Right forelimb (tissue), 1 donor: Measurements from ENCODE around the gene MAP3K12.
"Not testable (repeated sequence)": the region's sequence is repeated elsewhere in the genome, so short reads cannot be mapped to it uniquely, and the experiment has no call there.

Source experiments
- DNase-seq: peaks from one replicate; pipeline ENCODE4 v3.0.0-alpha.2; 2018

The MAP3K12 gene

GRCh38 chr12:53499266-53500141 is at the start of gene MAP3K12:
MAP3K12 (minus strand) TSS chr12:53499458; CDS start chr12:53487391, 12,067 bp downstream.
- DNase-seq, result peak; percentile 83

DNA sequence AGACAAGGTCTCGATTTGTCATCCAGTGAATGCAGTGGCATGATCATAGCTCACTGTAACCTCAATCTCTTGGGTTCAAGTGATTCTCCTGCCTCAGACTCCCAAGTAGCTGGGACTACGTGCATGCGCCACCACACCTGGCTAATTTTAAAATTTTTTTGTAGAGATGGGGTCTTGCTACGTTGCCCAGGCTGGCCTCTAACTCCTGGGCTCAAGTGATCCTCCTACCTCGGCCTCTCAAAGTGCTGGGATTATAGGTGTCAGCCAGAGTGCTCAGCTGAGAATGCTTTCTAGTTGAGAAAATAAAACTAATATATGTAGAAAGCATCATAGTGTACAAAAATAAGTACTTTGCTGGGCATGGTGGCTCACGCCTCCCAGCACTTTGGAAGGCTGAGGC is 49.1 kb upstream of the MAP3K12 start:
- DNase-seq, result not testable (repeated sequence)

- DNase-seq, result peak; percentile 64
Observed at GRCh38 chr12:53543539-53543938, 44.3 kb upstream of the MAP3K12 start.

GRCh38 chr12:53539526-53539925 is 40.3 kb upstream of the MAP3K12 start:
- no peak for DNase-seq

DNA sequence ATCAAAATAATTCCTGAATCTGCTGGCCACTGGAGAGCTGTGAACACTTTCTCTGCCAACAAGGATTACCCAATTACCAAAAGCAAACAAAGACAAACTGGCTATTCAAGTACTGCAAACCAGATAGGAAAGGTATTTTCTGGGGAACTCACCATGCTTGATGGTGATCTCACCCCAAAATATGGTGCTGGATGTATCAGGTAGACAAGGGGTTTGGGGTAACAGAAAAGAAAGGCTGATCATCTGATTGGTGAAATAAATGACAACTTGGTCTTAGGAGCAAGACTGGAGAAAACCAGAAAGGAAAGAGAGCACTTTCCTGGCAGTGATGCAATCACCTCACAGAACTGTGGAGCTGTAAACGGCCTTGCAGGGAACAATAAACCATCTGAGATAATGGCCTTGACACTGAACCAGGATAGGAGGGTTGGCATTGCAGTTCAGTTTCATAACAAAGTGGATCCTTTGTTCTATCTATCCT is 39.0 kb upstream of the MAP3K12 start:
- DNase-seq, result no peak

DNA sequence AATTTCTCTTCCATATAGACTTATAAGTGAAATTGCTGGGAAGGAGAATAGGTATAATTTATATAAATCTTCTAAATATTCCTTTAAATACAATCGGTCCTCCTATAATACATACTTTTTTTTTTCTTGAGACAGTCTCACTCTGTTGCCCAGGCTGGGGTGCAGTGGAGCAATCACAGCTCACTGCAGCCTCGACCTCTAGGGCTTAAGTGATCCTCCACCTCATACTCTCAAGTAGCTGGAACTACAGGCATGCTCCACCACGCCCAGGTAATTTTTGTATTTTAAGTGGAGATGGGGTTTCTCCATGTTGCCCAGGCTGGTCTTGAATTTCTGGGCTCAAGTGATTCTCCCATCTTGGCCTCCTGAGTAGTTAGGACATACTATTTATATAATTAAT is 37.7 kb upstream of the MAP3K12 start:
- no peak for DNase-seq

DNA sequence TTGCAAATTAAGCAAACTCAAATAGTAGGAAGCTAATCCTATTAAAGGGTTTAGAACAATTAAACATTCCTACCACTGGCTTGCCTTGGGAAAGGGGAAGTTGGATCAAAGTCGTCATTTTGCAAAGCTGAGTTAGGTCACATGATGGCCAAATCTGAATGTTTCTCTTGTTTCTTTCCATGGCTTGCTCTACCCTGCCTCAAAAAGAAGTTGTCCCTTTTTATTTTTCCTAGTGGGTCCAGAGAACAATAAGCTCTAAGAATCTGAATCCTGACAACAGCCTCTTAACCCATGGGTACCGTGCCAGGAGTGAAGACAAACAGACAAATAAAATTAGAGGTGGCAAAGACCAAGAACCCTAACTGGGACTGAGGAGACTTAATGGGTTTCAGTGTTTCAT is 34.2 kb upstream of the MAP3K12 start:
- no peak for DNase-seq

DNA sequence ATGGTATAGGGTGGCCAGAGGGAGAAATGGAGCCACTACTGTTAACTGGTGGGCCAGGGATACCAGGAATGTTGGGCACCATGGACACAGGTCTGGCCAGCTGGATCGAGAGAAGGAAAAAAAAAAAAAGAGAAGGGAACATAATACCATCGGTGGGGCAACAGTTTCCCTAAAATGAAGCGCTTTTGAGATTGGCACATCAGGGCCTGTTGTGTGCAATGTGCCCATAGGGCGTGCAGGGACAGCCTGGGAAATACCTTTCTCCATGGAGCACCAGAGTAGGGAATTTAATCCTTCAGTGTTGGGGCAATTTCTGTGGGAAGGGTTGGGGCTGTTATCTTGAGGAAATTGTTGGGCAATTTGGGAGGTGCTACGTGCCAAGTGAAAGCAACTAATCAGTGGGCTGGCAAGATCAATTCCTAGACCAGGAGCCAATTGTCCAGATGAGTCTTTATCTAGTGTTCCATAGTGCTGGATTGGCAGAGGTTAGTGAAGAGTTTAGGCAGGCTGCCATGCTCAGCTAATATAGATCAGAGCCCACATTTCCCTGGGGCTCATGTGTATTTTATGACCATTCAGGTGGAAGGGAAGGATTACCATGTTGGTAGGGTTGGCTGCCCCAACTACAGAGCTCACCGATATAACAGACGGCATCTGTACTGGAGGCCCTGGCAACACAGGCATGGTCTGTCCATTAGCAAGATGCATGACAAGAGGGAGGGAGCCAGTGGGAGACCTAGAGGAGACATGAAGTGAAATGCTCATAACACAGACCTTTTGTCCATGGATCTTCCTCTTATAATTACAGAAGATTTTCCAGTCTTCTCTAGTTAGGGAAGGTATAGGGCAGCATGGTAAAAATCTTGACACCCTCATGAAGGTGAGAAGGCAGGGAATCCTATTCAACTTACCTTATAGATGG is 33.5 kb upstream of the MAP3K12 start:
- DNase-seq, result no peak

- no peak for DNase-seq
Observed at GRCh38 chr12:53532021-53532420, 32.8 kb upstream of the MAP3K12 start.

GRCh38 chr12:53530920-53531319 is 31.7 kb upstream of the MAP3K12 start:
- no peak for DNase-seq

GRCh38 chr12:53530061-53530460 is 30.8 kb upstream of the MAP3K12 start:
- DNase-seq, result no peak

DNA sequence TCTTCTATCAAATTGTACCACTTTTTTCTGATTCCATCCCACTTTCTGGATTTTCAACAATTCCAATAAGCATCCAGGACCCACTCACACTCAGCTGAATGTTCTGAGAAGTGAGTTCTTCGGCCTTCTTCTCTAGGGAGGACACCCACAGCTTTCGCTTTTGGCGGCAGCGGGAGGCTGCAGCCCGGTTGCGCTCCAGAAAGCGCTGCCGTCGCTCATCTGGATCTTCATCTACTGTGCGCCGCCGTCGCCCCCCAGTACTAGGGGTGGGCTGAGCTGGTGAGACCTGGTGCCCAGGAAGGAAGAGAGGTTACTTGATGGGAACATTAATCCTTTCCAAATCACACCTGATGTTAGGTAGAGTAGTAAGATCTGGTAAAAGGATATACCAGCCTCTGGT is 25.2 kb upstream of the MAP3K12 start:
- no peak for DNase-seq

DNA sequence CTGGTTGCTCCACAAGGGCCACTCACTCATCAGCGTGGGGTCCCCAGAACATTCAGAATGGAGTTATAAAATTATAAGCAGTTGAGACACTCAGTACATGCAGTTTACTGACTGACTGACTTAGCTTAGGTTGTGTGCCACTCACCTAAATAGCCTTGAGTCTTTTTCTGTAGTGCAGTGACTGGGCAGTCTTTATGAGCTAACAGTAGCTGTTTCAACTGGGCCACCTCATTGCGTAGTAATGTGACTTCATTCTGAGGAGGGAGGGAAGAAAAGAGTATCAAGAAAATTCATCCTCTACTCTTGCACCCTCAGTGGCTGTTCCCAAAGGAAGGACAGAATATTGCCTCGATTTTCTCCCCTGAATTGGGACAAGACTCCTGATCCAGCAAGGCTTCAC is 23.9 kb upstream of the MAP3K12 start:
- no peak for DNase-seq

GRCh38 chr12:53518381-53518780 is 19.1 kb upstream of the MAP3K12 start:
- no peak for DNase-seq

DNA sequence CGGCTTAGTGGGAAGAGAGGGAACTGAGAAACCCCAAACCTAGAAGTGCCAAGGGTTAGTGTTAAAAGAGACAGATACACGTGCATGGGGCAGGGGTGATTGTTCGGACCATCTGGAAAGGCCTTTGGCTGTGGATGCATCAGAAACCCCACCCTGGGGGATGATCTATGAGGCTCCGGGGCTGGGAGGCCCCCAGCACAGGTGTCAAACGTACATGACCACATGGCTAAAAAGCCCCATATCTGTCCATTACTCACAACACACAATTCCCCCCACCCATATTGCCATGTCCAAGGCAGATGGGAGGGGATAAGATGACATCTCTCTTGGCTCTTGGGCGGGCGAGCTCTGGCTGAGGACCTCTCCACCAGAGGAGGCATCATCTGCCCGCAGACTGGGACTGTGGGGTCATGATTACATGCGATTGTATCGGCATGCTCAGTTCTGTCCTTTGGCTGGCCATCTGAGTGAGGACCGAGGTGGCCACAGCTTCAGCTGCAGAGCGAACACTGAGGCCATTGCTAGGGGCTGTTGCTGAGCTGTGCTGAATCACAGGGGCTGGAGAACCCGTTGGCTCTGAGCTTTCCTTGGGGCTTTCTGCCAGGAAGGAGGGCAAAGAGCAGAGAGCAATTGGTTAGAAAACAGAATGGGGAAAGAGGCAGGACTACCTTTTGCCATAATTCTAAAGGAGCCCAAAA is 17.6 kb upstream of the MAP3K12 start:
- no peak for DNase-seq

GRCh38 chr12:53515291-53515680 is 16.0 kb upstream of the MAP3K12 start:
- no peak for DNase-seq

DNA sequence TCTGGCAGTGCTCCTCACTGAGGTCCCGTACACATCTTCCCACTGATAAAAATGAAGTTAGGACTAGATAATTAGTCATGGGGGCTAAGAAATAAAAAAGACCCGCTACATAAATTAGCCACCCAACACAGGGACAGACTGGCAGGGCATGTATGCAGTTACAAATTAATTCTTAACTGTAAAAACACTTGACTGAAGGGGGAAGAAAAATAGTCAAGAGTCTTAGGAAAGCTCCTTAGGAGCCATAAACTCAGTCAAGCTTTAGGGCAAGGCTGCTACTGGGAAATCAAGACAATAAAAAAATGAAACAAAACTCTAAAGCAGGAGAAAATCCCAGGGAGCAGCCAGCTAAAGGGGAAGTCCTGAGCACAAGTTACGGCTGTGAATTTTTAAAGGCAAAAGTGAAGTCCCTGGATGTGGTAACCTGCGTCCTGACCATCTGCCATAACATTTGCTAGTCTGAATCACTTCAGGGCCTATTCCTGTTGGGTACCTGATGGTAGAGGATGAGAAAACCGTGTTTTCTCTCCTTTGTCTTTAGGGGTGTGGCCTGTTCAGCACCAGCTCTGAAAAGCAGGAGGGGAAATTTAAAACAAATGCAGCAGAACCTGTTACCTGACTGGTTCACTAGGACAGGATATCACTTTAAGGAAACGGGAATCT is 15.5 kb upstream of the MAP3K12 start:
- DNase-seq, result no peak

GRCh38 chr12:53513712-53514410 is 14.6 kb upstream of the MAP3K12 start:
- DNase-seq, result no peak

- no peak for DNase-seq
Observed at GRCh38 chr12:53510181-53510812, 11.0 kb upstream of the MAP3K12 start.

DNA sequence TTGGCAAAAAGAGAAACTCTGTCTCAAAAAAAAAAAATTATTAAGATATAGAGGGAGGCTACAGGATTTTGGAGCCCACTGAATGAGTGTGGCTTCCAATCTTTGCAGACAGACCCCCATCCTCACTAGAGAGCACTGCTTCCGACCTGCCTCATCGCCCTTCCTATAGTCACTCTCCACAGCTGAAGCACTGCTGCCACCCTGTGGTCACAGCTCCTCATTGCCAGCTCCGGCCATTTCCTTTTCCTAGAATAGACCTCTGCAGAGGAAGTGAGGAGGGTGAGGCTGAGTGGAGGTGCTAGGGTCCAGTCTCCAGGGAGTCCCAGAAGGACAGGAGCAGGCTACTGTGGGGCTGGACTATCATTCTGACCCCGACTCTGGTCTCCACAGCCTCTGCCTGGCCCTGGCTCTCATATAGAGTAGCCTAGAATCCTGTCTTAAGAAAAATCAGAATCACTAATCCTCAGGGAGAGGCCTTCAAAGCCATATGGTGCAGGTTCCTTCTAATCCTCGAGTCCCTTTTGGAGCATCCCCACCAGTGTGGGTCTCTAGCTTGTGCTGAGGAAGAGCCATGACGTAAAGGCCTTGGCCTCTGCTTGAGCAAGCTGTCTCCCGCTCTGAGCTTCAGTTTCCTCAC is 9.4 kb upstream of the MAP3K12 start:
- peak; percentile 87 for DNase-seq

- DNase-seq, result no peak
Observed at GRCh38 chr12:53507603-53507885, 8.3 kb upstream of the MAP3K12 start.
